ENCODE data around the gene CIDEB.

DNA sequence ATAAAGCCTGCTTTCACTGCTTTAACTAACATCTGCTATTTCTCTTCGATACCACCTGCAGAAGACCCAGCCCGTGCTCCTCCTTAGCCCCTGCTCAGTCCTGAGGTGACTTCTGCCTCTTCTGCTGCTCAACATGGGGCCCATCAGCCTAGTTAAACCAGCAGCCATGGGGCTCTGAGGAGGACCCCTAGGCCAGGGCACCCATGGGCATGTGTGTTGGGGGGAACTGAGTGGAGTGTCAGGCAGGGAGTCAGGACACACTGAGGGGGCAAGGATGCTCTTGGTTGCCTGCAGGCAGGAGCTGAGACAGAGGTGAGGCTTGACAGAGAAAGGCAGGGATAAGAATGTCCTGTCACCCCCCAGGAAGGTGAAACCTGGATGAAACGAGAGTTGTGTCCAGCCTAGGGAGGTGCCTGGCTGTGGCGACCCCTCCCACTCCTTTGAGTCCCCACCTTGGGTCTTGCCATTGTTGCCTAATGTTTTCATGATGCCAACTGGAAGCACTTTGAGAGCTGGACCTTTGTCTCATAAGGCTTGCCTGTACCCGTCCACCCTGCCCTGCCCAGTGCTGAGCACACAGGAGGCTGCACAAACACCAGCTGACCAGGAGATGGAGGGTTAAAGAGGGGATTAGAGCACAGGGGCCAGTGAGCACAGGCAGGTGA, 23.8 kb downstream of the CIDEB start:
- TF ChIP-seq, protein P1, sequence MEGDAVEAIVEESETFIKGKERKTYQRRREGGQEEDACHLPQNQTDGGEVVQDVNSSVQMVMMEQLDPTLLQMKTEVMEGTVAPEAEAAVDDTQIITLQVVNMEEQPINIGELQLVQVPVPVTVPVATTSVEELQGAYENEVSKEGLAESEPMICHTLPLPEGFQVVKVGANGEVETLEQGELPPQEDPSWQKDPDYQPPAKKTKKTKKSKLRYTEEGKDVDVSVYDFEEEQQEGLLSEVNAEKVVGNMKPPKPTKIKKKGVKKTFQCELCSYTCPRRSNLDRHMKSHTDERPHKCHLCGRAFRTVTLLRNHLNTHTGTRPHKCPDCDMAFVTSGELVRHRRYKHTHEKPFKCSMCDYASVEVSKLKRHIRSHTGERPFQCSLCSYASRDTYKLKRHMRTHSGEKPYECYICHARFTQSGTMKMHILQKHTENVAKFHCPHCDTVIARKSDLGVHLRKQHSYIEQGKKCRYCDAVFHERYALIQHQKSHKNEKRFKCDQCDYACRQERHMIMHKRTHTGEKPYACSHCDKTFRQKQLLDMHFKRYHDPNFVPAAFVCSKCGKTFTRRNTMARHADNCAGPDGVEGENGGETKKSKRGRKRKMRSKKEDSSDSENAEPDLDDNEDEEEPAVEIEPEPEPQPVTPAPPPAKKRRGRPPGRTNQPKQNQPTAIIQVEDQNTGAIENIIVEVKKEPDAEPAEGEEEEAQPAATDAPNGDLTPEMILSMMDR (IDR thresholded peaks at IDR 0.05) = no peak
- TF ChIP-seq POLR2A (IDR thresholded peaks at IDR 0.05) = no peak
- TF ChIP-seq POLR2AphosphoS5 (IDR thresholded peaks at IDR 0.05) = no peak
- no peak for TF ChIP-seq EP300 (IDR thresholded peaks at IDR 0.05)
